Suprapubic skin (tissue), 4 donors: ENCODE measurements around the gene GLRB. TPM values are rescaled to one million over a fixed set of nuclear protein-coding genes. Genes with fewer than 3 reads are reported as not detected.
"Not testable (repeated sequence)": the region's sequence is repeated elsewhere in the genome, so short reads cannot be mapped to it uniquely, and the experiment has no call there.

Source experiments
- DNase-seq, 2 donors: peaks; one replicate each; pipeline ENCODE4 v3.0.0-alpha.2; 2019; ENCODE audit warnings: low spot score in 2 of 2
- H3K27ac ChIP-seq: fragments of 200-600 bp; sonication (generic); one replicate; pipeline ENCODE4 v1.5.1; 2019
- H3K27me3 ChIP-seq: fragments of 200-600 bp; sonication (generic); one replicate; pipeline ENCODE4 v1.5.1; 2019
- H3K36me3 ChIP-seq: fragments of 200-600 bp; sonication (generic); one replicate; pipeline ENCODE4 v1.5.1; 2019
- H3K4me1 ChIP-seq: fragments of 200-600 bp; sonication (generic); one replicate; pipeline ENCODE4 v1.5.1; 2019
- H3K4me3 ChIP-seq: fragments of 200-600 bp; sonication (generic); one replicate; pipeline ENCODE4 v1.5.1; 2019; ENCODE audit warnings: mild to moderate bottlenecking
- H3K9me3 ChIP-seq: fragments of 200-600 bp; sonication (generic); one replicate; pipeline ENCODE4 v1.5.1; 2019
- EP300 ChIP-seq: sonication (generic); formaldehyde crosslinking; IDR thresholded peaks from one replicate; pipeline ENCODE4 v1.6.1; 2017; ENCODE audit warnings: antibody characterized with exemption
- POLR2A ChIP-seq, 2 donors: fragments of 450-650 bp; IDR thresholded peaks; one replicate each; pipeline ENCODE4 v1.6.1; 2017; ENCODE audit warnings: antibody characterized with exemption in 2 of 2, mild to moderate bottlenecking in 2 of 2, moderate library complexity in 2 of 2
- POLR2AphosphoS5 ChIP-seq, 3 donors: sonication (generic); formaldehyde crosslinking; IDR thresholded peaks; one replicate each; pipeline ENCODE4 v1.6.1; 2017; ENCODE audit warnings: antibody characterized with exemption in 3 of 3
- WGBS: methylation state at CpG from one replicate; pipeline ENCODE4 v1.1.5; 2018; 5-methylcytosine and 5-hydroxymethylcytosine counted together
- total RNA-seq, 4 donors: library from RNA; depleted of rRNA; stranded (reverse); fragments of >200 nt; gene quantifications; one replicate each; pipeline ENCODE4 v1.1.0, GENCODE V29; 2016
- TF ChIP-seq, protein P1 (sequence below), 2 donors: fragments of 200-600 bp in 1 of 2; fragments of 450-650 bp in 1 of 2; sonication (generic) in 1 of 2; IDR thresholded peaks; one replicate each; pipeline ENCODE4 v1.5.1; 2016 to 2019; ENCODE audit warnings: antibody characterized with exemption in 2 of 2, mild to moderate bottlenecking in 1 of 2, moderate library complexity in 1 of 2

The GLRB gene
- total RNA-seq, 4 donors from 2014 or later, result 0.87 to 4.3 (median 3.7) TPM

DNA sequence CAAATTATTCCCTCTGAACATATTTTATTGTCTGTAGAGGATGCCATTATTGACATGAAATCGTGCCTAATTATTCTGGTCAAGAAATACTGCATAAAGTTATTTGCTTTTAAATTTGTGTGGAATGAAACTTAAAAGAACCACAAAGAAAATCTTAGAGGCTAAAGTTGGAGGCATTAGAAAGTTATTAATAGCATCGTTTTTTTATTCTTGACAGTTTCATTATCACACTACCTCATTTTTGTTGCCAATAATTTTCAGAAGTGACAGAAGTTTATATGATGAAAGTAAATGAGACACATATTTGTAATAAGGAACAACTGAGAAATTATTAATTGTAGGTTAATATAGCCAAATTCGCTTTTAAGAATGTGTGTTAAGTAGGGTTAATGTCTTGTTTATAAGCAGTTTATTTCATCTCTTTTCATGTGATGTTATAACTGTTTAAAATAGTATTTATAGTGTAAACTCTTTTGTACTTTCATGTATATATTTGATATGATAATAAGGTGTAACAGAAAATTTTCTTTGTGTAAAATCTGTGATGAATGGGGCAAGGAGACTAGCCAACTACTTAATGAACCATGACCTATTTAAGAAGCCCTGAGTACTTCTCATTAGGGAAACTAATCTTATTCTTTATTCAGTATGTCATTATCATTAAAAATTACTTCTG lies 90.1 kb downstream of the GLRB start:
- H3K36me3 ChIP-seq, result no peaks in the 10 kb centered on the region
- H3K4me1 ChIP-seq, result no peaks in the 10 kb centered on the region
- TF ChIP-seq POLR2AphosphoS5 (IDR thresholded peaks at IDR 0.05), result no peak
- TF ChIP-seq EP300, result no peak
- TF ChIP-seq POLR2A (IDR thresholded peaks at IDR 0.05), result no peak
- TF ChIP-seq, protein P1, sequence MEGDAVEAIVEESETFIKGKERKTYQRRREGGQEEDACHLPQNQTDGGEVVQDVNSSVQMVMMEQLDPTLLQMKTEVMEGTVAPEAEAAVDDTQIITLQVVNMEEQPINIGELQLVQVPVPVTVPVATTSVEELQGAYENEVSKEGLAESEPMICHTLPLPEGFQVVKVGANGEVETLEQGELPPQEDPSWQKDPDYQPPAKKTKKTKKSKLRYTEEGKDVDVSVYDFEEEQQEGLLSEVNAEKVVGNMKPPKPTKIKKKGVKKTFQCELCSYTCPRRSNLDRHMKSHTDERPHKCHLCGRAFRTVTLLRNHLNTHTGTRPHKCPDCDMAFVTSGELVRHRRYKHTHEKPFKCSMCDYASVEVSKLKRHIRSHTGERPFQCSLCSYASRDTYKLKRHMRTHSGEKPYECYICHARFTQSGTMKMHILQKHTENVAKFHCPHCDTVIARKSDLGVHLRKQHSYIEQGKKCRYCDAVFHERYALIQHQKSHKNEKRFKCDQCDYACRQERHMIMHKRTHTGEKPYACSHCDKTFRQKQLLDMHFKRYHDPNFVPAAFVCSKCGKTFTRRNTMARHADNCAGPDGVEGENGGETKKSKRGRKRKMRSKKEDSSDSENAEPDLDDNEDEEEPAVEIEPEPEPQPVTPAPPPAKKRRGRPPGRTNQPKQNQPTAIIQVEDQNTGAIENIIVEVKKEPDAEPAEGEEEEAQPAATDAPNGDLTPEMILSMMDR (IDR thresholded peaks at IDR 0.05), result no peak
- no peak overlapping the region for H3K27ac ChIP-seq
- H3K9me3 ChIP-seq, result no peaks in the 10 kb centered on the region
- H3K4me3 ChIP-seq, result no peak overlapping the region
- WGBS, result 82% methylated on average over 3 of the region's 3 CpGs
- no peak for DNase-seq
- no peaks in the 10 kb centered on the region for H3K27me3 ChIP-seq

DNA sequence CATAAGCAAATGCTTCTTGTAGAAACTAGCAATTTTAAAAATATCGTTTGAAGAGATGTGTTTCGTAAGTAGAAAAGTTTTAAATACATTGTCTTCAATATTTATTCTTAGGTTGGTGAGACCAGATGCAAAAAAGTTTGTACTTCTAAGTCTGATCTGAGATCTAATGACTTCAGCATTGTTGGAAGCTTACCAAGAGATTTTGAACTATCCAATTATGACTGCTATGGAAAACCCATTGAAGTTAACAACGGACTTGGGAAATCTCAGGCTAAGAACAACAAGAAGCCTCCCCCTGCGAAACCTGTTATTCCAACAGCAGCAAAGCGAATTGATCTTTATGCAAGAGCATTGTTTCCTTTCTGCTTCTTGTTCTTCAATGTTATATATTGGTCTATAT lies 94.4 kb downstream of the GLRB start:
- no peaks in the 10 kb centered on the region for H3K36me3 ChIP-seq
- no peak overlapping the region for H3K4me3 ChIP-seq
- no peaks in the 10 kb centered on the region for H3K9me3 ChIP-seq
- no peaks in the 10 kb centered on the region for H3K27me3 ChIP-seq
- 67% methylated on average over 5 of the region's 5 CpGs for WGBS
- no peak for DNase-seq
- H3K4me1 ChIP-seq, result no peaks in the 10 kb centered on the region
- H3K27ac ChIP-seq, result no peak overlapping the region
- TF ChIP-seq, protein P1 (IDR thresholded peaks at IDR 0.05), result no peak
- TF ChIP-seq POLR2A (IDR thresholded peaks at IDR 0.05) (no peak), EP300 (no peak), POLR2AphosphoS5 (IDR thresholded peaks at IDR 0.05) (no peak)

DNA sequence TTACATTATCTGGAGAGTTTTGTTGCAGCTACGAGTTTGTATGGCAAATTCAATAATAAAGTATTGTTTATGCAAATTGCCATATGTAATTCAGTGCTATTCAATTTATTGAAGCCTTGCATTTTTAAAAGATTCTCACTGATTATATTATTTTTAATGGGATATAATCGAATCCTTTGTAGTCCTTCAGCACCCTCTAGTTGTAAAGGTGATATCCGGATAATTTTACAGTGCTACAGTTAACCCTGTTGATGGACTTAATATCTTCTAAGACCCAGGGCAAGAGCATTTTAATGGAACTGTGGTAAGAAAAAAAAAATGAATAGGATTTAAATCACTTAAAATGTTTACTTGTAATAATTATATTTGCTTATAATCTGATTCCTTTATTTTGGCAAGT lies 96.1 kb downstream of the GLRB start:
- no peaks in the 10 kb centered on the region for H3K4me1 ChIP-seq
- no peak for DNase-seq
- TF ChIP-seq, protein P1 (IDR thresholded peaks at IDR 0.05), result no peak
- no peak for TF ChIP-seq EP300
- TF ChIP-seq POLR2A (IDR thresholded peaks at IDR 0.05), result no peak
- TF ChIP-seq POLR2AphosphoS5 (IDR thresholded peaks at IDR 0.05), result no peak
- H3K9me3 ChIP-seq, result no peaks in the 10 kb centered on the region
- H3K27ac ChIP-seq, result no peak overlapping the region
- H3K27me3 ChIP-seq, result no peaks in the 10 kb centered on the region
- WGBS, result 29% methylated on average over 3 of the region's 3 CpGs
- H3K4me3 ChIP-seq, result no peak overlapping the region
- H3K36me3 ChIP-seq, result no peaks in the 10 kb centered on the region

DNA sequence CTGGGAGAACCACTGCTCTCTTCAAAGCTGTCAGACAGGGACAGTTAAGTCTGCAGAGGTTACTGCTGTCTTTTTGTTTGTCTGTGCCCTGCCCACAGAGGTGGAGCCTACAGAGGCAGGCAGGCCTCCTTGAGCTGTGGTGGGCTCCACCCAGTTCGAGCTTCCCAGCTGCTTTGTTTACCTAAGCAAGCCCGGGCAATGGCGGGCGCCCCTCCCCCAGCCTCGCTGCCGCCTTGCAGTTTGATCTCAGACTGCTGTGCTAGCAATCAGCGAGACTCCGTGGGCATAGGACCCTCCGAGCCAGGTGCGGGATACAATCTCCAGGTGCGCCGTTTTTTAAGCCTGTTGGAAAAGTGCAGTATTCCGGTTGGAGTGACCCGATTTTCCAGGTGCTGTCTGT lies 104.3 kb downstream of the GLRB start:
- DNase-seq, H3K27me3 ChIP-seq, H3K4me1 ChIP-seq, H3K27ac ChIP-seq, H3K9me3 ChIP-seq, H3K36me3 ChIP-seq, H3K4me3 ChIP-seq: not testable (repeated sequence)
- WGBS, result 96% methylated on average over 8 of the region's 14 CpGs

DNA sequence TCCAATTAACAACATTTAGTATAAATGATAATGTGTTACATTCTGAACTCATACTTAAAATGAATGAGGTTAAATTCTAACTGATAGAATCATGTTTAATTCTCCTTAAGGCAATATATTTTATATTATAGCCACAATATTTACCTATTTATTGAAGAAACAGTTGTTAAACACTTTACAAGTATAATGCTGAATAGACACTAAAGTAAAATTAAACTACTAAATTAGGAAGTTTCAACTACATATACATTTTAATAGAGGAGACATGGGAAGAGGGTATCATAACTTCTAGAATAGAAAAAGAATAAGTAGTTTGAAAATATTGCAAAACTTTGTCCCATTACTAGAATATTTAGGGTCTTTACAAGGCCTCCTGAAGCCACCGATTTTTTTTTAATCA lies 108.3 kb downstream of the GLRB start:
- TF ChIP-seq POLR2AphosphoS5 (IDR thresholded peaks at IDR 0.05) (no peak), POLR2A (IDR thresholded peaks at IDR 0.05) (no peak), EP300 (no peak)
- TF ChIP-seq, protein P1 (IDR thresholded peaks at IDR 0.05), result no peak
- H3K4me3 ChIP-seq, result no peak overlapping the region
- DNase-seq, result no peak
- no peaks in the 10 kb centered on the region for H3K4me1 ChIP-seq
- no peaks in the 10 kb centered on the region for H3K27me3 ChIP-seq
- no peaks in the 10 kb centered on the region for H3K36me3 ChIP-seq
- WGBS, result 88% methylated on average over 1 of the region's 1 CpG
- H3K27ac ChIP-seq, result no peak overlapping the region
- H3K9me3 ChIP-seq, result no peaks in the 10 kb centered on the region

DNA sequence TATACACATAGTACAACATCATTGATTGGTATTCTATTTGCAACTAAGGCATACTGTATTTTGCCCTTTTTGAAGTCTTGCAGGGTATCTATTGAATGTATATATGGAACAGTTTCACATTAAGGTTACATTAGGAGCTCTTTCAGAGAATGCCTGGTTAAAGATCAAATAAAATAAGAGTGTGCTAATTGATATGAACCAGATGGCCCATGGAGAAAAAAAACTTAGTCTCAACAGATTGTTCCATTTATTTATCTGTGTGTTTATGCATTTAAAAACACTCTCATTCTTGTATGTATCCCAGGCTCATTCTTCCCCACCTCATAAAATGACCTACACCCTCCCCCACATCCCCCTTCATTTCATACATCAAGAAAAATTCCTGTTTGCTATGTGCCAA lies 109.4 kb downstream of the GLRB start:
- H3K36me3 ChIP-seq, result no peaks in the 10 kb centered on the region
- no peak overlapping the region for H3K27ac ChIP-seq
- H3K4me1 ChIP-seq, result no peaks in the 10 kb centered on the region
- no peaks in the 10 kb centered on the region for H3K9me3 ChIP-seq
- TF ChIP-seq EP300 (no peak), POLR2A (IDR thresholded peaks at IDR 0.05) (no peak), POLR2AphosphoS5 (IDR thresholded peaks at IDR 0.05) (no peak)
- TF ChIP-seq, protein P1 (IDR thresholded peaks at IDR 0.05), result no peak
- no peaks in the 10 kb centered on the region for H3K27me3 ChIP-seq
- no peak overlapping the region for H3K4me3 ChIP-seq
- DNase-seq, result no peak
